ENCODE measurements around the gene GRK4.
"Not testable (repeated sequence)": the region's sequence is repeated elsewhere in the genome, so short reads cannot be mapped to it uniquely, and the experiment has no call there.

The GRK4 gene

DNA sequence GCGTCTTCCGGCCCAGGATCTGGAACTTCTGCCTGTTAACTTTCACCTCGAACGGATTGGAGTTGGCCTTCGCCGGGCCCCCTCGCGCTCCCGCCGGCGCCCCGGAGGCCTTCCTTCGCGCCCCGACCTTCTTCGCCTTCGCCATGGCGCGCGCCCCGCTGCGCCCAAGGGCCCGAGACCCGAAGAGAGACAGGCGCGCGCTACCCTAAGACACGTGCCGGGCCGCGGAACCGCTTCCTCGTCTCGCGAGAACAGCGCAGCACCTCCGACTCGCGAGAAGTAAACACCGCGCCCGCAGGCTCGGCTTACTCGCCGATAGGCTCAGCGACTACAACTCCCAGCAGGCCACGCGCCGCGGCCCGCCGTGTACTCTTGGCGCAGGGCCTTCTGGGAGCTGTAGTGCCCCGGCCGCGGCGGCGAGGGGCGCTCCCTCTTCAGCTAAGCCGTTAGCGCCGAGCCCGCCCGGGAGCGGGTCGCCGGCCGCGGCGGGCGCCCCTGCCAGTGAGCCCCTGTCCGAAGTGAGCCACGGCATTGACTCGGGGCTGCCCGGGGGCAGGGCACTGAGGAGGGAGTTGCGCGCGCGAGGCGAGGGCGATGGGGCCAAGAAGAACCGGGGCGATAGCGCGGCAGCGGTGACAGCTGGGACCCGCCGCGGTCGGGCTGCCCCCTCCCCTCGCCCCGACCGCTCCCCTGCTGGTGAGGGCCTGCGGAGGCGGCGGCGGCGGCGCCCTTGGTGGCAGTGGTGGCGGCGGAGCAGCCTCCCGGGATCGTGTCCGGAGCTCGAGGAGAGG lies at the start of gene GRK4, which contains the start of gene NOP14:
GRK4 (plus strand) TSS at position 397 of the 791 bp plus-strand sequence. CDS start 500 bp downstream, outside the sequence.
NOP14 (minus strand) TSS at position 232 of the 791 bp plus-strand sequence; CDS start at position 145, 87 bp downstream.
- DNase-seq: peak; percentile 91 to 99

DNA sequence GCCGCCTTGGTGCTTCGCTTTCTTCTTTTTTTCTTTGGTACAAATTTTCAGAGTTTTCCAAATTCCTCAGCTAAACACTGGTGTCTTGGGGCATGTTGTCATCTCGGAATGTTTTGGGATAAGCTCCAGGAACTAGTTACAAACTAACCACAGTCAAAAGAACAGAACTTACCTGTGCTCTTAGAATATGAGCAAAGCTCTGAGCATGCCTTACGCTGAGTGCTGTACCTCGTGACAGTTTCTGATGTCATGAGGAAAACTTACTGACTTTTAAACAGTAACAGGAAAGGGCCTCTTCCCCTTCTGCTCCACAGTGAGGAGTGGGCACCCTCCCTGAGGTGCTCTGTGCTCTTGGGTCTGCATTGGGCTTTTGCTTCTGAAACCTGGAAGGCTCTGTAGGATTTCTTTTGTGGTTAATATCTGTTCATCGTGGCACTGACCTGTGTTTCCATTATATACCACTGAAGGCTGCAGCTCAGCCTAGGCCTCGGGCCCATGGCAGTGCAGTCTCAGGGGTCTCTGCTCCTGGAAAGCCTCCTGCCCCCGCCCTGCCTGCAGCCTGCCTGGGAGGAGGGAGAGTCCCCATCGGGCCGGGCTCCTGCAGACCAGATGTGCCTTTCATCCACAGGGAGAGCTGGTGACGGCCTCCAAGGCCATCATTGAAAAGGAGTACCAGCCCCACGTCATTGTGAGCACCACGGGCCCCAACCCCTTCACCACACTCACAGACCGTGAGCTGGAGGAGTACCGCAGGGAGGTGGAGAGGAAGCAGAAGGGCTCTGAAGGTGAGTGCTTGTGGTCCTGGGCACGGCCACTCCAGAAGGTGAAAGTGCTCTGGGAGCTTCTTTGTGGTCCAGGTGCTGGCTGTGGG lies 48.9 kb upstream of the GRK4 start:
- DNase-seq: no peak

DNA sequence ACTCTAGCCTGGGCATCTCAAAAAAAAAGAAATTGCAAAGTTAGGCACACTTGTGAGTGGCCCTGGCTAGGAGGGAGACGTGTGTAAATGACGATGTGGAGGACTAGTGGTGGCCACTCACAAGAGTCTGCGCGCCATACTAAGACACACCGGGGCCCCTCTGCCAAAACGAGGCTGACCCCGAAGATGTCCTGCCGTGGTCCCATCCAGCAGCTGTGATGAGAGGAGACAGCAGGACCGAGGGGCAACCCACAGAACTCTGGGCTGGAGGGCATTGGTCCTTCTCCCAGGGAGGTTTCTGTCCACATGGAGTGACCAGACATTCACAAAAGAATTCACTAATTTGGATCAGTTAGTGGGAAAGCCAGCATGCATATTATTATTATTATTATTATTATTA lies 47.6 kb upstream of the GRK4 start:
- no peak for DNase-seq

DNA sequence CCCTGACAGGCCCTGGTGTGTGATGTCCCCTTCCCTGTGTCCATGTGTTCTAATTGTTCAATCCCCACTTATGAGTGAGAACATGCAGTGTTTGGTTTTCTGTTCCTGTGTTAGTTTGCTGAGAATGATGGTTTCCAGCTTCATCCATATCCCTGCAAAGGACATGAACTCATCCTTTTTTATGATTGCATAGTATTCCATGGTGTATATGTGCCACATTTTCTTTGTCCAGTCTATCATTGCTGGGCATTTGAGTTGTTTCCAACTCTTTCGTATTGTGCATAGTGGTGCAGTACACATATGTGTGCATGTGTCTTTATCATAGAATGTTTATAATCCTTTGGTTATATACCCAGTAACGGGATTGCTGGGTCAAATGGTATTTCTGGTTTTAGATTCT lies 46.7 kb upstream of the GRK4 start:
- not testable (repeated sequence) for DNase-seq

DNA sequence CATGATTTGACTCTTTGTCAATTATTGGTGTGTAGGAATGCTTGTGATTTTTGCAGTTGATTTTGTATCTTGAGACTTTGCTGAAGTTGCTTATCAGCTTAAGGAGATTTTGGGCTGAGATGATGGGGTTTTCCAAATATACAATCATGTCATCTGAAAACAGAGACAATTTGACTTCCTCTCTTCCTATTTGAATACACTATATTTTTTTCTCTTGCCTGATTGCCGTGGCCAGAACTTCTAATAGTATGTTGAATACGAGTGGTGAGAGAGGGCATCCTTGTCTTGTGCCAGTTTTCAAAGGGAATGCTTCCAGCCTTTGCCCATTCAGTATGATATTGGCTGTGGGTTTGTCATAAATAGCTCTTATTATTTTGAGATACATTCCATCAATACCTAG lies 45.1 kb upstream of the GRK4 start:
- DNase-seq: not testable (repeated sequence)

DNA sequence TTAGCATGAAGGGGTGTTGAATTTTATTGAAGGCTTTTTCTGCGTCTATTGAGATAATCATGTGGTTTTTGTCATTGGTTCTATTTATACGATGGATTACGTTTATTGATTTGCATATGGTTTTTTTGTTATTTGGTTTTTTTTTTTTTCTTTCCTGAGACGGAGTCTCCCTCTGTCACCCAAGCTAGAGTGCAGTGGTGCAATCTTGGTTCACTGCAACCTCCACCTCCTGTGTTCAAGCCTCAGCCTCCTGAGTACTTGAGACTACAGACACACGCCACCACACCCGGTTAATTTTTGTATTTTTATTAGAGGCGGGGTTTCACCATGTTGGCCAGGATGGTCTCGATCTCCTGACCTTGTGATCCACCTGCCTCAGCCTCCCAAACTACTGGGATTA lies 44.7 kb upstream of the GRK4 start:
- not testable (repeated sequence) for DNase-seq

DNA sequence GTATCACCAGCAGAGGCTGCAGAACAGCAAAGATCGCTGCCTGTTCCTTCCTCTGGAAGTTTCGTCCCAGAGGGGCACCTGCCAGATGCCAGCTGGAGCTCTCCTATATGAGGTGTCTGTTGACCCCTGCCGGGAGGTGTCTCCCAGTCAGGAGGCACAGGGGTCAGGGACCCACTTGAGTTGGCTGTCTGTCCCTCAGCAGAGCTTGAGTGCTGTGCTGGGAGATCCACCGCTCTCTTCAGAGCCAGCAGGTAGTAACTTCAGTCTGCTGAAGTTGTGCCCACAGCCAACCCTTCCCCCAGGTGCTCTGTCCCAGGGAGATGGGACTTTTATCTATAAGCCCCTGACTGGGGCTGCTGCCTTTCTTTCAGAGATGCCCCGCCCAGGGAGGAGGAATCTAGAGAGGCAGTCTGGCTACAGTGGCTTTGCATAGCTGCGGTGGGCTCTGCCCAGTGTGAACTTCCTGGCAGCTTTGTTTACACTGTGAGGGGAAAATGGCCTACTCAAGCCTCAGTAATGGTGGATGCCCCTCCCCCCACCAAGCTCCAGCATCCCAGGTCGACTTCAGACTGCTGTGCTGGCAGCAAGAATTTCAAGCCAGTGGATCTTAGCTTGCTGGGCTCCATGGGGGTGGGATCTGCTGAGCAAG lies 40.8 kb upstream of the GRK4 start:
- DNase-seq: not testable (repeated sequence)

DNA sequence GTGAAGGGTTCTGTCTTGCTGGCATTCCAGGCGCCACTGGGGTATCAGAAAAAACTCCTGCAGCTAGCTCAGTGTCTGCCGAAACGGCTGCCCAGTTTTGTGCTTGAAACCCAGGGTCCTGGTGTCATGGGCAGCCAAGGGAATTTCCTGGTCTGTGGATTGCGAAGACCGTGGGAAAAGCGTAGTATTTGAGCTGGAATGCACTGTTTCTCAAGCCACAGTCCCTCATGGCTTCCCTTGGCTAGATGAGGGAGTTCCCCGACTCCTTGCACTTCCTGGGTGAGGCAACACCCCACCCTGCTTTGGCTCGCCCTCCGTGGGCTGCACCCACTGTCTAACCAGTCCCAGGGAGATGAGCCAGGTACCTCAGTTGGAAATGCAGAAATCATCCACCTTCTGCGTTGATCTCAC lies 40.2 kb upstream of the GRK4 start:
- no peak for DNase-seq

DNA sequence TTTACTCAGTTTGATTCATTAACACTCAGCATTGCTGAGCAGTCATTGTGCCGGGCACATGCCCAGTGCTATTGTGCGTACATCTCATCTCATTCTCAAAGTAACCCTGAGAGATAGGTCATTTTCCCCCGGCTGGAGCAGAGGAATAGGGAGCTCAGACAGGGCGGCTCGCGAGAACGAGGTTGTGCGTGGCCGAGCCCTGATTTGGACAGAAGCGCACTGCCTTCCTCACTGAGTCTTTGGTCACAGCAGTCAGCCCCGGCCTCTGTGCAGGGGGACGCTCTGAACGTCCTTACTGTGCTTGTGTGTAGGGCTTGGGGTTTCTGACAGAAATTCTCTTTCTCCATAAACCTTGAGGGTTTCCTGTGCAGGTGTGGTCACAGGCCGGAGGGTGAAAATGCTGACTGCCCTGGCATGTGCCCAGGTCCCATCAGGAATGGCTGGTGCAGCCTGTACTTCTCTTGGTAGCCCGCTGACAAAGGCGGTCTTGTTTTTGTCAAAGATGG lies 39.6 kb upstream of the GRK4 start:
- DNase-seq: no peak

DNA sequence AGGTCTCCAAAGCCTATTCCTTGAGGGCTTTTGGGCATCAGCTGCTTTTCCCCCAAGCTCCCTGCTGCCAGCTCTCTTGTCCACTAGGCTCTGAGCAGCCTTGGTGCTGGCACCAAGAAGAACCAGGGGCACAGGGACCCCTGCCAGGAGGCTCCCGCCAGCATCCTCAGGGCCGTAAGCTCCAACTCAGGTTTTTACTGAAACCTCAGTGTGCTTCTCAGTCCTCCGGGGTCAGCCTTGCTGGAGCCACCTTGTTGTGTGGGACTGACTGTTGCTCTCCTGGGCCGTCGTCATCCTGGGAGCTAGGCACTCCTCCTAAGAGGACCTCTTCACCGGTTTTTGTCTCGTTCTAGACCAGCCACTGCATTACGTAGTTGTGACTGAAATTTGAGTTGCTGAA lies 39.1 kb upstream of the GRK4 start:
- no peak for DNase-seq

DNA sequence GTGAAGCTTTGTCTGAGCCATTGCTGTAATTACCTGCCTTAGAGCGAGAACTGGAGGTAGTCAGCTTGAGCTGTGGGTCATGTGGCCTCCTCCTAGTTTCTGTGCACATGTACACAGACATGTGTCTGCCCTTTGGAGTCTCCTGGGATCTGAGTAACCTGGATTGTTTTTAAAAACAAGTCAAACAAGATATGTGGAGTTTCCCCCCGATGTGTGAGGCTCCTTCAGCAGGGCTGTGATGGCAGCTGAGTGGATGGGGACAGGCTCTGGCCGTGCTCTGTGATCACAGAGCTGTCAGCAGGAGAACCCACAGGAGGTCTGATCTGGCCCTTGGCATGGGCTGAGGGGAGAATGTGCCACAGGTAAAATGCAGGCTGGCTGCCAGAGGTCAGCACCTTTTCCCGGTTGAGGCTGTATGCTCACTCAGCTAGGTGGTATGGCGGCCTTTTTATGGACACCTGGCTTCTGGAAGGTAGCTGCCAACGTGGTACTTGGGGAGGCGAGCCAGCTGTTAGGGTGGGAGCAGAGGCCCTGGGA lies 38.5 kb upstream of the GRK4 start:
- DNase-seq: no peak

DNA sequence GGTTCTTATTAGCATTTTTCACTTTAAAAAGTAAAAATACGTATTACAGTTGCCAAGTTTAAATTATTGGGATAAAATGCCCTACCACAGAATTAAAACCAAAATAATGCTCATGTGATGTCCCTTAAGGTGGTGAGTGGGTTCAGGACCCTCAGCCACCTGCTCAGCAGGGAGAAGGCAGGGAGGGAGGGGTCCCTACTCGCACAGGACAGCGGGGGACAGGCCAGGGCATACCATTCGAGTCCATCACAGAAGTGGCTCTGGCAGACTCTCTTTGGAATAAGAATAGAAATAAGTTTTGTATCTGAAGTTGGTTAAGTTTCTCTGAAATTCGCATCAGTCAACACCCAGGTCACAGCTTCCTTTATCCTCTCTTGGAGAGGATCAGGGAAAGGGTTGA lies 37.9 kb upstream of the GRK4 start:
- DNase-seq: no peak

DNA sequence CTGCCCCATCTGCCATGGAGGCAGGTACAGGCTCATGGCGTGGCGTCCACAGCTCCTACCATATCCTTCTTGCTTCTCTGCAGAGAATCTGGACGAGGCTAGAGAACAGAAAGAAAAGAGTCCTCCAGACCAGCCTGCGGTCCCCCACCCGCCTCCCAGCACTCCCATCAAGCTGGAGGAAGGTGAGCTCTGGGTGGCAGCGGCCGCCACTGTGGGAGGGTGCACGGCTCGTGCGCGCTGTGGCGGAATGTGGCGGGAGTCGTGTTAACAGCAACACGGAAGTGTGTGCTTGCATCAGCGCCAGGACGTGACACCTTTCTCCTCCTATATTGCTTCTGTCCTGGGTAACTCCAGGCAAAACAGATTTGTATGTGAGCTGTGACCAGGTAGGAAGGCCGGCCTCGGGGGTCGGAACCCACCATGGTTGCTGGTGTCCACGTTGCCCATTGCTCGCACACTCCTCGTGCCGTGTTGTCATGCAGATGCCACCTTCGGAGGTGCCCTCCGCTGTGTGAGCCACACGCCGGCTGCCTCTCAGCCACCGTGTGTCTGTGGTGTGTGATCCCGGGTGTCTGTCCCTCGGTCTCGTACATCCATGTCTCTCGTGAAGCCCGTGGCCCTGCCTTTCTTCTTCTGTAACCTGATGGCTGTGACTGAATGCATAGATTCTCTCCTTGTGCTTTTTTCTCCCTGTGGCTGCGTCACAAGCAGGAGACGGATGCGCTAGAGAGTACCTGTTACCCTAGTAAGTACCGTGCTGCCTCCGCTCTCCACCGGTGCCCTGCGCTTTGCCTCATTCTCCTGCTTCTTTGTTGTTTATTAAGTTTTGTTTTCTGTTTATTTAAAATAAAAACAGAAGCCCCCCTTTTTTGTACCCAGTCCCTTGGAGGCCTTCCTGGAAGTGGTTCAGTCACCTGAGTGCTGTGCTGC lies 37.2 kb upstream of the GRK4 start:
- no peak for DNase-seq

DNA sequence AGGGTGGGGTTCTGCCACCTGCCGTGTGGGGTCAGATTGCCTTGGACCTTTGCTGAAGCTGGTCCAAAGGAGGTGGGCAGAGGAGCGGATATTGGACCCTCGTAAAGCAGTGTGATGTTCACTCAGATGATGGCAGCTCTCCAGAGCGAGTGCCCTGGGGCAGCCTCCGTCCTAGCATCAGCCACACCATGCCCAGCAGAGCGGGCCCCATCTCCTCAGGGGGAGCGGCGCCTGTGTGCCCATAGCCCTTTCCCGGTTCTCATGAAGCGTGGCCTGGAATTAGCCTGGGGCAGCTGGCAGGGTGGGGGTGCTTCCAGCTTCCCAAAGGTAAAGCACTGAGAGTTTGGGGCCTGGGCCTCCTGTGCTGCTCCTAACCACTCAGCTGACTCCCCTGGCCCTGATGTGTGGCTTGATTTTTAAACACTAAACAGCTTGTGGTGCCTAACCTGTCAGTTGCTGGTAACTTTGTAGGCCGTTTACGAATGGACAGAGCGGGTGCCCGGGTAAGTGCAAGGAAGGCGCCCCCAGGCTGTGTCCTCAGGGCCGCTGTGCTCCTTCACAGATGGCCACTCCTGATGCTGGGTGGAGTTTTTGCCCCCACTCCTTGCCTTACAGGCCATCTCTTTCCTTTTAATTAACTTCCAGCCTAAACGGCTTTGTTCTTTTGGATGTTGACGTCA lies 36.2 kb upstream of the GRK4 start:
- no peak for DNase-seq

DNA sequence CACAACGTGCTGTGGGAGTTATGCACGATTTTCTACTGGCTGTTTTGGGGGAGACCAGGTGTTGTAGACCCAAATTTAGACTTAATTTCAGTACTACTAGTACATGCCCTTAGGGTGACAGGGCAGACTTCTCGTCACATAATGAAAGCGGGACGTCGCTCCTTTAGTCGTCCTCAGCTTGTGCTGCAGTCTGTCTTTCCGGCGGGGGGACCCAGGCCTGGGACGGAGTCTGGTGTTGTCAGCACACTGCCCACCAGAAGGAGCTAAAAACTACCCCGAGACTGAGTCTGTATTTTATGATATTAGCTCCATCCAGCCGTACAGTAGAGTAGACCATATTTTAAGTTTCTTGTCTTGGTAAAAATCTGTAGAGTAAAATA lies 35.7 kb upstream of the GRK4 start:
- no peak for DNase-seq

DNA sequence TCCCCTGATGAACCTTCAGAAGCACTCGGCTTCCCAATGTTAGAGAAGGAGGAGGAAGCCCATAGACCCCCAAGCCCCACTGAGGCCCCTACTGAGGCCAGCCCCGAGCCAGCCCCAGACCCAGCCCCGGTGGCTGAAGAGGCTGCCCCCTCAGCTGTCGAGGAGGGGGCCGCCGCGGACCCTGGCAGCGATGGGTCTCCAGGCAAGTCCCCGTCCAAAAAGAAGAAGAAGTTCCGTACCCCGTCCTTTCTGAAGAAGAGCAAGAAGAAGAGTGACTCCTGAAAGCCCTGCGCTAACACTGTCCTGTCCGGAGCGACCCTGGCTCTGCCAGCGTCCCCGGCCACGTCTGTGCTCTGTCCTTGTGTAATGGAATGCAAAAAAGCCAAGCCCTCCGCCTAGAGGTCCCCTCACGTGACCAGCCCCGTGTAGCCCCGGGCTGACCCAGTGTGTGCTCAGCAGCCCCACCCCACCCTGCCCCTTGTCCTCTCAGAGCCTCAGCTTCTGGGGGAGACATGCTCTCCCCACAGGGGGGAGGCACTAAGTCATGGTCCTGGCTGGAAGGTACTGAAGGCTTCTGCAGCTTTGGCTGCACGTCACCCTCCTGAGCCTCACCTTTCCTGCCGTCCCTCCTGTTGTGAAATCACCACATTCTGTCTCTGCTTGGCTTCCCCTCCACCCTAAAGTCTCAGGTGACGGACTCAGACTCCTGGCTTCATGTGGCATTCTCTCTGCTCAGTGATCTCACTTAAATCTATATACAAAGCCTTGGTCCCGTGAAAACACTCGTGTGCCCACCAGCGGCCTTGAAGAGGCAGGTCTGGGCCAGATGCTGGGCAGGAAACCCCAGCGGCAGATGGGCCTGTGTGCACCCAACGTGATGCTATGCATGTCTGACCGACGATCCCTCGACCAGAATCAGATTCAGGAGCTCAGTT lies 34.9 kb upstream of the GRK4 start:
- no peak for DNase-seq

DNA sequence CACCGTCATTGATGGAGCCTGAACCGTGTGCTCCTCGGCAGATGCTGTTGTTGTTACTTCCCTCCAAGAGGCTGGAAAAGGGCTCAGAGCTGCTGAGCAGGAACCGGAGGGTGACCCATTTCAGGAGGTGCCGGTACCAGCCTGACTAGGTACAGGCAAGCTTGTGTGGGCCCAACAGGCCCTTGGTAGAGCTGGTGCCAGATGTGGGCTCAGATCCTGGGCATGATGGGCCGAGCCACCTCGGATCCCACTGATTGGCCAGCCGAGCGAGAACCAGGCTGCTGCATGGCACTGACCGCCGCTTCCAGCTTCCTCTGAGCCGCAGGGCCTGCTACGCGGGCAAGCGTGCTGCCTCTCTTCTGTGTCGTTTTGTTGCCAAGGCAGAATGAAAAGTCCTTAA lies 33.9 kb upstream of the GRK4 start:
- no peak for DNase-seq

DNA sequence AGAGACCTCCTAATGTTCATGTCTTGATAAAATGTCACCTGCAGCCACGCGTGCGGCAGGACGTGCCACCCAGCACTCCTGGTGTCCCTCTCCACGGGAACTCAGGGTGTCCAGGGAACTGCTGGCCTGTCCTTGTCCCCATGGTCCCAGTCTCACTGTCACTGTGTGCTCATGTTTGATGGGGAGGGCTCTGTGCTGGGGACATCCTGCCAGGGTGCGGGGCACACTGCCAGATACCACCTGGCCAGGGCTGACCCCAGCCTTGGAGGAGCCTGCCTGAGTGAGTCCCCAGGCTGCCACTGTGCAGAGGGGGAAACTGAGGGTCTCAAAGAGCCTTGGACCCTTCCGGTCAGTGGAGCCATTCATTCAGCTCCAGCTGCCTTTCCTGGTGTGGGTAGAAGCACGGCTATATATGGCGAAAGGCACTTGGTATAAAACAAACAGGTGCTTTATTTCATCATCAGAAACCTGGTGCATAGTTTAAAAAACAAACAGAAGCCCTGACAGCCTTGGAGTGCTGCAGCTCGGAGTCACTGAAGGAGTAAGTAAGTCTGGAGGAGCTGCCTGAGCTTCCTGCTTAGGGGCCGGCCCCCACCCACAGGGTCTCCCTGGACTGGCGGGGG lies 33.1 kb upstream of the GRK4 start:
- DNase-seq: no peak

DNA sequence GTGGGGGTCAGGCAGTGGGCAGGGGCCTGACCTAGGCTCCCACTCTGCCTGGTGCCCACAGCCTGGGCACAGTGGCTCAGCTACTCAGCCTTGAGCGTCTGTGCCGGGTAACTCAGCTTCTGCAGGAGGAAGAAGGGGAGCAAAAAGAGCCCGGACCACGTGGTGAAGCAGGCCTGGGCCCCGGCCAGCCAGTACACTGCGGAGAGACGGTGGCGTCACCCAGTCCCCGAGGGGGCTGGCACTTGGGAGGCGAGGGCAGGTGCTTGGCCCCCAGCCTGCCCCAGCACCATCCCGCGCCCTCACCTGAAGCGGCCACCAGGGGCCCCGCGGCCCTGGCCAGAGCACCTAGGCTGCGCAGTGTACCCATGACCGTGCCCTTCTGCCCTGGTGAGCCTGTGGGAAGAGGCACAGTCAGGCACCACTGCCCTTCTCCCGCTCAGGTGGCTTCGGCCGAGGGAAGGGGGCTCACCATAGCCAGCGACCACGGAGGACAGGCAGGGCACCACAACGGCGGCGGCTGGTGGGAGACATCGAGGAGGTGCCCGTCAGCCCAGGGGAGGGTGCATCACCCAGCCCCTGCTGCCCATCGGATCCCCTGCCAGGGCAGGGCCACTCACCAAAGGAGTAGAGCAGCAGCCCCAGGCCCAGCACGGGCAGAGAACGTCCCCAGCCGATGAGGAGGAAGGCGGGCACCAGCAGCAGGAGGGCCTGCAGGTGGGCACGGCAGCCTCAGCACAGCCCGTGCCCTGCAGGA lies 32.4 kb upstream of the GRK4 start:
- no peak for DNase-seq
